Panc1 (cell line): ENCODE data around the gene SLC25A45.

Source experiments
- POLR2AphosphoS5 ChIP-seq: IDR thresholded peaks from 2 replicates; pipeline ENCODE4 v1.6.1; 2012; ENCODE audit warnings: mild to moderate bottlenecking, low read depth, low read length, moderate library complexity
- SIN3A ChIP-seq: IDR thresholded peaks from 2 replicates; pipeline ENCODE4 v1.6.1; 2012; ENCODE audit warnings: low read depth, mild to moderate bottlenecking, low read length, moderate library complexity, borderline replicate concordance; ENCODE audit not compliant: insufficient read depth
- TF ChIP-seq, protein P1 (sequence below): fragments of 450-650 bp; IDR thresholded peaks from 2 replicates; pipeline ENCODE4 v1.5.1; 2017; ENCODE audit warnings: mild to moderate bottlenecking
- TF ChIP-seq, protein P2 (sequence below), 2 experiments: IDR thresholded peaks; 2 replicates each; pipeline ENCODE4 v1.6.1; 2011 to 2012; ENCODE audit warnings: low read depth in 2 of 2, control low read depth in 1 of 2, low read length in 1 of 2, mild to moderate bottlenecking in 1 of 2, moderate library complexity in 1 of 2; ENCODE audit not compliant: insufficient read depth in 1 of 2

DNA sequence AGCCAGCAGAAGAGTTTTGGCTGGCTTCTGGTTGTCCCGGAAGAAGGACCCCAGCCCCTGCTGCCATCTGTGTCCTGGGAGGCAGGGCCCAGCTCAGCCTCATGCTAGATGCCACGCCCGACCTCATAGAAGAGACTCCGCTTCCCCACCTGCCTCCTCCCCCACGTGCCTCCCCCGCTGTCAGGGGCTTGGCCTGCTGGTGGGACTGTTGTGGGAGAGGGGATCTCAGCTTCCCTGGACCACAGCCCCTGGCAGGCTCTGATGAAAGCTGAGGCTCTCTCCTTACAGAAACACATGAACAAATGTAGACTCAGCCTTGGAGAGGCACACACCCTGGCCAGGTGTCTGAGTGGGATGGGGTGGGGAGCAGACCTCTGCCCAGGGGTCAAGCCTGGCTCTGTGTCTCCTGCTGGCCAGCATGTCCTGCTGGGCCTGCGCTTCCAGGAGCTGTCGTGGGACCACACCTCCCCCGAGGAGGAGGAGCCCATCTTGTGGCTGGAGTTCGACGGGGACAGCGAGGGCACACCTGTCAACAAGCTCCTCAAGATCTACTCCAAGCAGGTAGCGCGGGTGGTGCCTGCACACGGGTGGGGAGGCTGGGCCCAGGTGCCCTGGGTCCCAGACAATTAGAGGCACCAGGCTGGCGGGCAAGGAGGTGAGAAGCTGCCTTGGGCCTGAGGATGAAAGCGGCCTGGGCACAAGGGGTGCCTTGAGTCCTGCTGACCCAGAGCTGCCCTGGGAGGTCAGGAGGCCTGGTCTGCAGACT is 18.0 kb upstream of the SLC25A45 start:
- TF ChIP-seq, protein P1, sequence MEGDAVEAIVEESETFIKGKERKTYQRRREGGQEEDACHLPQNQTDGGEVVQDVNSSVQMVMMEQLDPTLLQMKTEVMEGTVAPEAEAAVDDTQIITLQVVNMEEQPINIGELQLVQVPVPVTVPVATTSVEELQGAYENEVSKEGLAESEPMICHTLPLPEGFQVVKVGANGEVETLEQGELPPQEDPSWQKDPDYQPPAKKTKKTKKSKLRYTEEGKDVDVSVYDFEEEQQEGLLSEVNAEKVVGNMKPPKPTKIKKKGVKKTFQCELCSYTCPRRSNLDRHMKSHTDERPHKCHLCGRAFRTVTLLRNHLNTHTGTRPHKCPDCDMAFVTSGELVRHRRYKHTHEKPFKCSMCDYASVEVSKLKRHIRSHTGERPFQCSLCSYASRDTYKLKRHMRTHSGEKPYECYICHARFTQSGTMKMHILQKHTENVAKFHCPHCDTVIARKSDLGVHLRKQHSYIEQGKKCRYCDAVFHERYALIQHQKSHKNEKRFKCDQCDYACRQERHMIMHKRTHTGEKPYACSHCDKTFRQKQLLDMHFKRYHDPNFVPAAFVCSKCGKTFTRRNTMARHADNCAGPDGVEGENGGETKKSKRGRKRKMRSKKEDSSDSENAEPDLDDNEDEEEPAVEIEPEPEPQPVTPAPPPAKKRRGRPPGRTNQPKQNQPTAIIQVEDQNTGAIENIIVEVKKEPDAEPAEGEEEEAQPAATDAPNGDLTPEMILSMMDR = no peak
- TF ChIP-seq, protein P2, sequence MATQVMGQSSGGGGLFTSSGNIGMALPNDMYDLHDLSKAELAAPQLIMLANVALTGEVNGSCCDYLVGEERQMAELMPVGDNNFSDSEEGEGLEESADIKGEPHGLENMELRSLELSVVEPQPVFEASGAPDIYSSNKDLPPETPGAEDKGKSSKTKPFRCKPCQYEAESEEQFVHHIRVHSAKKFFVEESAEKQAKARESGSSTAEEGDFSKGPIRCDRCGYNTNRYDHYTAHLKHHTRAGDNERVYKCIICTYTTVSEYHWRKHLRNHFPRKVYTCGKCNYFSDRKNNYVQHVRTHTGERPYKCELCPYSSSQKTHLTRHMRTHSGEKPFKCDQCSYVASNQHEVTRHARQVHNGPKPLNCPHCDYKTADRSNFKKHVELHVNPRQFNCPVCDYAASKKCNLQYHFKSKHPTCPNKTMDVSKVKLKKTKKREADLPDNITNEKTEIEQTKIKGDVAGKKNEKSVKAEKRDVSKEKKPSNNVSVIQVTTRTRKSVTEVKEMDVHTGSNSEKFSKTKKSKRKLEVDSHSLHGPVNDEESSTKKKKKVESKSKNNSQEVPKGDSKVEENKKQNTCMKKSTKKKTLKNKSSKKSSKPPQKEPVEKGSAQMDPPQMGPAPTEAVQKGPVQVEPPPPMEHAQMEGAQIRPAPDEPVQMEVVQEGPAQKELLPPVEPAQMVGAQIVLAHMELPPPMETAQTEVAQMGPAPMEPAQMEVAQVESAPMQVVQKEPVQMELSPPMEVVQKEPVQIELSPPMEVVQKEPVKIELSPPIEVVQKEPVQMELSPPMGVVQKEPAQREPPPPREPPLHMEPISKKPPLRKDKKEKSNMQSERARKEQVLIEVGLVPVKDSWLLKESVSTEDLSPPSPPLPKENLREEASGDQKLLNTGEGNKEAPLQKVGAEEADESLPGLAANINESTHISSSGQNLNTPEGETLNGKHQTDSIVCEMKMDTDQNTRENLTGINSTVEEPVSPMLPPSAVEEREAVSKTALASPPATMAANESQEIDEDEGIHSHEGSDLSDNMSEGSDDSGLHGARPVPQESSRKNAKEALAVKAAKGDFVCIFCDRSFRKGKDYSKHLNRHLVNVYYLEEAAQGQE (IDR thresholded peaks at IDR 0.05; ENCODE audit: insufficient read depth in 1 of 2, low read depth in 2 of 2, low read length in 1 of 2) = no peak
- TF ChIP-seq SIN3A = no peak
- TF ChIP-seq POLR2AphosphoS5 = no peak
